ENCODE results near the gene BLM.

The BLM gene

GRCh38 chr15:90757461-90757860 lies 40.3 kb downstream of the BLM start:
- TF ChIP-seq CTCF (IDR thresholded peaks at IDR 0.05; ENCODE audit: low read depth, low read length, missing control alignments) = no peak
- in situ Hi-C loops (cut with HindIII; ENCODE audit: low sequenced_read_pairs) = no loop called here
- DNase-seq (ENCODE audit: low read depth) = no peak
- no peak overlapping the region for H3K4me3 ChIP-seq (ENCODE audit: low read depth, low read length)

- no peak for TF ChIP-seq CTCF (IDR thresholded peaks at IDR 0.05; ENCODE audit: low read depth, low read length, missing control alignments)
- DNase-seq (ENCODE audit: low read depth) = no peak
- H3K4me3 ChIP-seq (ENCODE audit: low read depth, low read length) = no peak overlapping the region
- in situ Hi-C loops (cut with HindIII; ENCODE audit: low sequenced_read_pairs) = no loop called here
These were observed 43.6 kb downstream of the BLM start for GRCh38 chr15:90760661-90761232.

- no peak for DNase-seq (ENCODE audit: low read depth)
- H3K4me3 ChIP-seq (ENCODE audit: low read depth, low read length) = no peak overlapping the region
- TF ChIP-seq CTCF (IDR thresholded peaks at IDR 0.05; ENCODE audit: low read depth, low read length, missing control alignments) = no peak
- in situ Hi-C loops (cut with HindIII; ENCODE audit: low sequenced_read_pairs) = no loop called here
These were observed 44.5 kb downstream of the BLM start for GRCh38 chr15:90761629-90762028.

- H3K4me3 ChIP-seq (ENCODE audit: low read depth, low read length) = no peak overlapping the region
- TF ChIP-seq CTCF (IDR thresholded peaks at IDR 0.05; ENCODE audit: low read depth, low read length, missing control alignments) = no peak
These were observed 45.0 kb downstream of the BLM start for GRCh38 chr15:90762109-90762508.

GRCh38 chr15:90763366-90764099 lies 46.4 kb downstream of the BLM start:
- H3K4me3 ChIP-seq (ENCODE audit: low read depth, low read length) = no peak overlapping the region
- in situ Hi-C loops (cut with HindIII; ENCODE audit: low sequenced_read_pairs) = no loop called here
- TF ChIP-seq CTCF (IDR thresholded peaks at IDR 0.05; ENCODE audit: low read depth, low read length, missing control alignments) = no peak
- DNase-seq (ENCODE audit: low read depth) = no peak

More at GRCh38 chr15:90762109-90762508, 45.0 kb downstream of the BLM start:
- no peak for DNase-seq (ENCODE audit: low read depth)
- in situ Hi-C loops (cut with HindIII; ENCODE audit: low sequenced_read_pairs) = no loop called here

- TF ChIP-seq CTCF (IDR thresholded peaks at IDR 0.05; ENCODE audit: low read depth, low read length, missing control alignments) = no peak
- no peak overlapping the region for H3K4me3 ChIP-seq (ENCODE audit: low read depth, low read length)
- in situ Hi-C loops (cut with HindIII; ENCODE audit: low sequenced_read_pairs) = no loop called here
- DNase-seq (ENCODE audit: low read depth) = no peak
These were observed 48.4 kb downstream of the BLM start for GRCh38 chr15:90765531-90765930.
